Activated CD8-positive, alpha-beta memory T cell treated with anti-CD3 and anti-CD28 coated beads for 48 hours (primary cell): ENCODE results near the gene CTCF.
A peak's percentile ranks its signal among the peaks of the same experiment; 100 is the strongest.

Experiments used
- DNase-seq, 3 experiments: peaks; one replicate each; pipeline ENCODE4 v3.0.0-alpha.2; 2020; ENCODE audit warnings: low read depth in 2 of 3, low spot score in 2 of 3

CTCF gene

DNA sequence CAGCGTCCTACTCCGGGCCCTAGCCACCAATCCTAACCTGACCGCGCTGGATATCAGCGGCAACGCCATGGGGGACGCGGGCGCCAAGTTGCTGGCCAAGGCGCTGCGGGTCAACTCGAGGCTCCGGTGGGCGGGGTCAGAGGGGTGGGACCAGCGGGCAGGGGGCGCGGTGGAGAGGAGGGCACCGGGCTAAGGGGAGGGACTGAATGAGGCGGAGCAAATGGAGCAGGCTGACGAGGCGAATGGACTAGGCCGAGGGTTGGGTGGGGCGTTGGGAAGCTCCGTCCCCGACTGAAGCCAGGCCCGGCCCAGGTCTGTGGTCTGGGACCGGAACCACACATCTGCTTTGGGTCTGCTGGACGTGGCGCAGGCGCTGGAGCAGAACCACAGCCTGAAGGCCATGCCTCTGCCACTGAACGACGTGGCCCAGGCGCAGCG, 87.2 kb downstream of the CTCF start:
- no peak for DNase-seq

DNA sequence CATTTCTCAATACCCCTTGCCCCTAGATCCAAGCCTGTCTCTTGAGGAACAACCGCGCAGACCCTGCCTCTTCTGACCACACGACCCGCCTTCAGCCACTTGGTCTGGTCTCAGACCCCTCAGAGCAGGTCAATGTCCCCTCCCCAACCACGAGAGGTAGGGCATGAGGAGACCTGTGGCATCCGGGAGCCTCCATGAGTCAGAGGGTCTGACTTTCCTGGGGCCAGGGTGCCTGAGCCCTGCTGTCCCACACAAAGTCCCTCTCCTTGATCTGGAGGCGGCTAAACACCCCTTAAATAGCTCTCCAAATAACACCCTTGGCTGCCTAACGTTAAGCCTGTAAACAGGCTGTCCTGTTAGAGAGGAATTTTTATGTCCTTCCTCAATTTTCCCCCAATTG, 87.7 kb downstream of the CTCF start:
- no peak for DNase-seq

DNA sequence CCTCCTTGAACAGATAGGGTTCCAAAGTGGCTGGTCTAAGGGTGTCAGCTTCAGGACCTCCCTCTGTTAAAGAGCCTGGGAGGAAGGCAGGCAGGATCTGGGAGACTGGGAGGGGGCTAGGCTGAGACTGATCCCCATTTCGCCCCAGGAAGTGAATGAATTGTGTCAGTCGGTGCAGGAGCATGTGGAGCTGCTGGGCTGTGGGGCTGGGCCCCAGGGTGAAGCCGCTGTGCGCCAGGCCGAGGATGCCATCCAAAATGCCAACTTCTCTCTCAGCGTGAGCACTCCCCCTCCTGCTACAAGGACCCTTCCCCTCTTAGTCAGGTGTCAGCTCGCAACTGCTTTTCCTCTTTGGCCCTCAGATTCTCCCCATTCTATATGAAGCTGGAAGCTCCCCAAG, 88.7 kb downstream of the CTCF start:
- DNase-seq, result no peak

DNA sequence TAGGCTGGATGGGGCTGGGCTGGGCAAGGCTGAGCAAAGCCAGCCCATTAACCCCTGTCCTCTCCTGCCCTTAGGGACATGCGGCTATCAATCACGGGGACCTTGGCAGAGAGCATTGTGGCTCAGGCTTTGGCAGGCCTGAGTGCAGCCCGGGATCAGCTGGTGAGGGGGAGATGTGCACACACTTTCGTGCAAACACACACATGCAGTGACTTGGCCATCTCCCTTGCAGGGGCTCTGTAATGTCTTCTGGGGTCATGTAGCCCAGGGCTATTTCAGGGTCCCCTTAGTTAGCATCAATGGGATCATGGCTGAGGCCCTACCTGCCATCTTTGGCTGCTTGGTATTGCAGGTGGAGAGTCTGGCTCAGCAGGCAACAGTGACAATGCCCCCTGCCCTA, 89.5 kb downstream of the CTCF start:
- DNase-seq, result no peak

DNA sequence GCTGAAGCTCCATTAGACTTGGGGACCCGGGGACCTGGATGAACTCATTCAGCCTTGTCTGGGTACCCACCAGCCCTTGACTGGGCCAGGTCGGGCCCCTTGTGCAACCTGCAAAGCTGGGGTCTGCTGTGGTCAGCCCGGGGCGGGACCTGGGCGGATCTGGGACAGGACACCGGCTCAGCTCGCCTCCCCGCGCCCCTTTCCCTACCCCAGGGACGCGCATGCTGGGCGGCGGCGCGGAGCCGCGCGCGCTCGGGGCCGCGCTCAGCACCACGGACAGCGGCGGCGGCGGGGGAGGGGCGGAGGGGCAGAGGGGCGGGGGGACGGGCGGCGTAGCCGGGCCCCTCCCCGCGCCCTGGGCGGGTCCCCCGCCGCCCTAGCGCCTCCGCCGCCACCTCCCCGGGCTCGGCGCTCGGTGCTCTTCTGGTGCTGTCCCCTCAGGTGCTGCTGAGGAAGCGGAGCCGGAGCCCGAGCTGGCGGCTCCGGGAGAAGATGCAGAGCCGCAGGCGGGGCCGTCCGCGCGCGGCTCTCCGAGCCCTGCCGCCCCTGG, 90.3 kb downstream of the CTCF start:
- no peak for DNase-seq

DNA sequence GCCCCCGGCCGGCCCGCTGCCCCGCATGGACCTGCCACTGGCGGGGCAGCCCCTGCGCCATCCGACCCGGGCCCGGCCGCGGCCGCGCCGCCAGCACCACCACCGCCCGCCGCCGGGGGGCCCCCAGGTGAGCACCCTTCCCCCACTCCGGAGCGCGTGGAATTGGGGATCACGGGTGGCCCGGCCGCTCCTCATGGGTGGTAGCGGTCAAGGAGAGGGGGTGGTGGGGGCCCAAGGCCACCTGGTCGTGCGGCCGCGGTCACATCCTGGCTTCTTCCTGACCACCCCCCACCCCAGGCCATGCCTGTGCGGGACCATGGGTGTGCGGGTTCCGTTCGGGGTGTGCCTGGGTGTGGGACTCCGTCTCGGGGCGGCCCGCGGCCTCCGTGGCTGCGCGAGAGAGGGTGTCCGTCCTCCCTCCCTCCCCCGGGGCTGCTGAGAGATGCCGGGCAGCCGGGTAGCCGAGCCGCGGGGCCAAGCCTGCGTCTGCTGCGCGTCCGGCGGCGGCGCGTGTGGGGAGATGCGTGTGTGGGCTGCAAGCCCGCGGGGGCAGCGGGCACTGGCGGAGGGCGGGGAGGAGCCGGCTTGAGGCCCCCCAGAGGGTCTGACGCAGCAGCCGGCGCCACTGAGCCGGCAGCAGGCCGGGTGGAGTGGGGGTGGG, 90.9 kb downstream of the CTCF start:
- no peak for DNase-seq

DNA sequence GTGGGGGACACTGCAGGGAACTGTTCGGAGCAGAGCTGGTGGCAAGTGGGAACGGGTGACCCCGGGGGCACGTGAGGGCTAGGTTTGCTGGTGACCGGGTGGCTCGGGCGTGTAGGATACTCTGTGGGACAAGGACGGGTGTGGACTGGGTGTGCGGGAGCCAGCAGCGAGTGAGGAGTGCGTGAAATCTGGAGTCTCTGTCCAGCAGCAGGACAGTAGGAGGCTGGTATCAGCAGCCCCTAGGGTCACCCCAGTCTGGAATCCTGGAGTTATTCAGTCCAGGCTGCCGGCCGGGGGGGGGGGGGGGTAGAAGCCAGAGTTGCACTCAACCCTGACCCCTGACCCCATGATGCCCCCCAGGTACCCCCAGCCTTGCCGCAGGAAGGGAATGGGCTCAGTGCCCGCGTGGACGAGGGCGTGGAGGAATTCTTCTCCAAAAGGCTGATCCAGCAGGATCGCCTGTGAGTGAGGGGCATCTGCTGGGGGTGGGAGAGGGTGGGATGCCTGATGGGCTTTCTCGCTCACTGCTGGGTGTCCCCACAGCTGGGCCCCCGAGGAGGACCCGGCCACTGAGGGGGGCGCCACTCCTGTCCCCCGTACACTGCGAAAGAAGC, 91.6 kb downstream of the CTCF start:
- DNase-seq, result no peak

DNA sequence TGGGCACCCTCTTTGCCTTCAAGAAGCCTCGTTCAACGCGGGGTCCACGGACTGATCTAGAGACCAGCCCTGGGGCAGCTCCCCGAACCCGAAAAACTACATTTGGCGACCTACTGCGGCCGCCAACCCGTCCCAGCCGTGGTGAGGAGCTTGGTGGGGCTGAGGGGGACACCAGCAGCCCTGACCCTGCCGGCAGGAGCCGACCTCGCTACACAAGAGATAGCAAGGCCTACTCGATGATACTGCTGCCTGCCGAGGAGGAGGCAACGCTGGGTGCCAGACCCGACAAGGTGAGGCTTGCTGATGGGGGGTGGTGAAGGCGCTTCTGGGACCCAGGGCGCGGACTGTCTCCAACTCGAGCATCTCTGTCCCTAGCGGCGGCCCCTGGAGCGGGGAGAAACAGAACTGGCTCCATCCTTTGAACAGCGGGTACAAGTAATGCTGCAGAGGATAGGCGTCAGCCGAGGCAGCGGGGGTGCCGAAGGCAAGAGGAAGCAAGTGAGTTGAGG, 92.1 kb downstream of the CTCF start:
- DNase-seq, result no peak

DNA sequence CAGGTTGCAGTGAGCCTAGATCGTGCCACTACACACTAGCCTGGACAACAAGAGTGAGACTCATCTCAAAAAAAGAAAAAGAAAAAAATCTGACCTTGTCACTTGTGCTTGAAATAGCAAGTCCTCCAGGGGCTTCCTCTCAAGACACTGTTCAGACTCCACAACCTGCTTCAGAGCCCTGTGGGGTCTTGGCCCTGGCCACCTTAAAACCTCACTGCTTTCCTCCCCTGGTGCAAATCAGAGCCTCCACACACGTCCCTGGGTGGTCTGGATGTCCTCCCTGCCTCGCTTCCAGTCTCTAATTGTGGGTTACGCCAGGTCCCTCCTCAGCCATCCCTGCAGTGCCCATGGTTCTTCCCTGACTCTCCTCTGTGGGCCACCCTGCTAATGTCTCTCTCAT, 93.0 kb downstream of the CTCF start:
- no peak for DNase-seq

DNA sequence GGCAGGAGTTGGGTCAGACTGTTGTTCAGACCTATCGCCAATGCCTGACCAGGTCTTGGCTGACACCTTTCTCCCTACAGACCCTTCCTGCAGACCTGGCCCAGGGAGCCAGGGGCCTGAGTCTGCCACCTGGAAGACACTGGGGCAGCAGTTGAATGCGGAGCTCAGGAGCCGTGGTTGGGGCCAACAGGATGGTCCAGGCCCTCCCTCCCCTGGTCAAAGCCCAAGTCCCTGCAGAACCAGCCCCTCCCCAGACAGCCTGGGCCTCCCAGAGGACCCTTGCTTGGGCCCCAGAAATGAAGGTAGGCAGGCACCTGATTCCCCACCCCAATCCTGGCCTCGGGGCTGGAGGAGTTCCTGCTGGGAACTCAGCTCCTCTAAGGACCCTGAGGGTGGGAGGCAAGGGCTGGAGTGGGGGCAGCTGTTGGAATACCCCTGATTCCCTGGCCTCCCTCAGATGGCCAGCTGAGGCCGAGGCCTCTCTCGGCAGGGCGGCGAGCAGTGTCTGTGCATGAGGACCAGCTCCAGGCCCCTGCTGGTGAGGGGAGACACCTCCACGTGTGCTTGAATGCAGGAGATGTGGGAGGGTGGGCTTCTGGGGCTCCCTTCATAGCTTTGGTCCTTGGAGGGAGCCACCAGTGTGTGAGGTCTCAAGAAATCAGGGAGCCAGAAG, 94.2 kb downstream of the CTCF start:
- DNase-seq, result no peak

DNA sequence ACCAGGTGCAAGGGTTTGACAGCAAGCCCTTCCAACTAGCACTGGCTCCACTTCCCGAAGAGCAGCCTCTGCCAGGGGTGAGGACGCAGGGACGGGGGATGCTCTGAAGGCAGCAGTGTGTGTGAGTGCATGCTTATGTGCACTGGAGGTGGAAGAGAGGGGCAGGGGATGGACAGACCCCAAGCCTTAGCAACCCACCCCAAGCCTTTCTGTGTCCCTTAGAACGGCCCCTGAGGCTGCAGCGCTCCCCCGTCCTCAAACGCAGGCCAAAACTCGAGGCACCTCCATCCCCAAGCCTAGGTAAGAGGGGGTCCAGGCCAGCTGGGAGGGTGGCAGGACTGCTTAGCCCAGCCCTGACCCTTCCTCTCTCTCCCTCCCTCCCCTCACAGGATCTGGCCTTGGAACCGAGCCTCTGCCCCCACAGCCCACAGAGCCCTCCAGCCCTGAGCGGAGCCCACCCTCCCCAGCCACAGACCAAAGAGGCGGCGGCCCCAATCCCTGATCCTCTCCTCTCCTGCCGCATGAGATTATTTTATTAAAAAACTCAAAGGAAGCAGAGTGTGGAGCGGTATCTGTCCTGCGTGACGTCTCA, 94.8 kb downstream of the CTCF start:
- DNase-seq, result no peak

DNA sequence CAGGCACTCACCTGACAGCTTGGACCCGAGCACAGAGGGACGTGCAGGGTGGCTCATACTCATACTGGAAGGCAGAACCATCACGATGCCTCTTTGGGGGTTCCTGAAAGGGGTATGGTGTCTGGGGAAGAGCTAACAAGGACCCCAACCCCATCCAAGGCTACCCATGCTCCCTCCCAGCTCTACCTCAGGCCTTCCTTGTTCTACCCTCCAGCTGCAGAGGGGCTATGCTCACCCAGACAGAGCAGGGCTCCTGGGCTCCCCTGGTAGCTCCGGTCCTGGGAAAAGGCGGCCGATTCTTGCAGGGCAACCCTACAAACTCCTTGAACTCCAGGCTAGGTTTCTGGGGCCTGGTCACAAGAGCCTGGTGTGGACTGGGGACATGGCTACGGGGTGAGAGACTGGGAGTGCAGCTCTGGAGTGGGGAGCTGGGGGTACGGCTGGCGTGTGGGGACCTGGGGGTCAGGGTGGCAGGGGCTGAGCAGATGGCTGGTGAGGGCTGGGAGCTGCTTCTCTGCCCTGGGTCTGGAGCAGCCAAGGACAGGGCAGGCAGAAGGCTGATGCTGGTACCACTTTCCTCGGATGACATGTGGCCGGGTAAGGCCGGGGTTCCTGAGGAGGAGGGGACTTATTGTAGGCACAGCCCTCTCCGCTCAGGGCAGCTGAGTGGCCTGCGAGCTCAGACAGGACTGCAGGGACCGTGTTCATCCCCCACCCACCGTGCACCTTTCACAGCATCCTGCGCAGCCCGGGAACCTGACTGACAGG, 95.6 kb downstream of the CTCF start:
- no peak for DNase-seq

DNA sequence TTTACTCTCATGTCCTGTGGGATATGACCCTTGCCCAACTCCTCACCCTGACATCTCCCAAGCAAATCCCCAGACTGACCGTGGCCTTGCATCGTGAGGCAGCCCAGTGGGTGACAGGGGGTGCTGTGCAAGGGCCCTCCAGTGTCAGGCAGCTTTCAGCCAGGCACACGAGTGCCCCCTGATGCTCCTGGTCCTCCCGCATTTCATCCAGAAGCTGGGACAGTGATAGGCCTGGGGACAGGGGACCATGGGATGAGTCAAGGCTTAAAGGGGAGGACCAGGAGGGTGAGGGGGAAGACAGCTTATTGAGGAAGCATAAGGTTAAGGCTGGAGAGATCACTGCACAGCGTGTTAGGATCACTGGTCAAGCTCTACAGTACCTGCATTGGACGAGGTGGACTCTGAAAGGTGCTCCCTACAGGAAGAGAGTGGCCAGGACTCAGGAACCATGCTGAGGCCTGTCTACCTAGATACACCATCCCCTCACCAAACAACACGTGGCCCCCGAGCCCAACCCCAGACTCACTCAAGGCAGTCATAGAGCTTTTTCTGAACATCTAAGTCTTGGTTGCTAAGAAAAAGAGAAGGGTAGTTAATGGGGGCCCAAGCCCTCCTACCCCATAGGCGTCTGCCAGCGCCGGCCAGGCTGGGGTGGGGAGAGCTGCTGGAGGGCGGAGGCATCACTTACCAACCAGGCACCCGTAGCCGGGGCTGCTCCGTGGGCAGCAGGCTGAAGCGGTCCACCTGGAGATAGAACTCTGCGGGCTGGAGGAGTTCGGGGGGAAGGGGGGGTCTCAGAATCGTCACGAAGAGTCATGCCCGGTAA, 96.7 kb downstream of the CTCF start:
- no peak for DNase-seq

DNA sequence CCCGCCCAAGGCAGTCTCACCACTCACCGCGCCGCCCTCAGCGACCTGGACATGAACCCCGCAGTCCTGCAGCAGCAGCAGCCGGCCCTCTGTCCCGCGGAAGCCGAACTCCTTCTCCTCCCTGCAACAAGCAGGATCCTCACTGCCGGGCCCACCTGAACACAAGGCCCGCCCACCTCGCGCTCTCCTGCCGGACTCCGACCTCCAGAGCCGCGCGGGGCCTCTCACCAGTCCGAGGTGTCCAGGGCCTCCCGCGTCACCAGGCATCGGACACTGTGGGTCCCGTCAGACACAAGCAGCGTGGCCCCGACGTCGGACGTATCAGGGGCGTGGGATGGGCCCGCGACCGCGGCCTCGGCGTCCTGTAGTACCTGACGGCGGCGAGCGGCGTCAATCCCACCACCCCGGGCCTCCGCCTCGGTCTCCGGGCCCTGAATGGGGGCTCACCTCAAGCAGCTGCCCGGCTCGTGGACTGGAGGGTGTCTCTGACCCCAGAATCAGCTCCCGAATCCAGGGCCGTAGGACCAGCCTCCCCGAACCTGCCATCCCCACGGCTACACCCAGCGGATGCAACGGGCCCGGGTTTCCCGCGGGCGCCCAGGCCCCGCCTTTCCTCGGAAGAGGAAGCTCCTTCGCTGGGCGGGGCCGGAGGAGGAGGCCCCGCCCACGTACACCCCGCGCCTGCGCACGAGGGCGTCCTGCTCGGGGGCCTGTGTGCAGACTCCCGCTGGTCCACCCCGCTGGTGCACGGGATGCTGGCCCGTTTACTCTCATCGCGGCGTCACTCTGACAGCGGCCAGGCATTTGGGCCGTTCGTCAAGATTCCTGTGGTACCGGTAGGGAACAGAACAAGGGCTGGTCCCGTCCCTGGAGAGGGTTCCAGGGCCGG, 97.6 kb downstream of the CTCF start, which contains the start of gene ACD:
Gene ACD (minus strand): TSS at position 586 of the 889 bp plus-strand sequence. CDS start 40 bp downstream, at position 546.
- DNase-seq, result peak; percentile 87 to 96 (median 87)

DNA sequence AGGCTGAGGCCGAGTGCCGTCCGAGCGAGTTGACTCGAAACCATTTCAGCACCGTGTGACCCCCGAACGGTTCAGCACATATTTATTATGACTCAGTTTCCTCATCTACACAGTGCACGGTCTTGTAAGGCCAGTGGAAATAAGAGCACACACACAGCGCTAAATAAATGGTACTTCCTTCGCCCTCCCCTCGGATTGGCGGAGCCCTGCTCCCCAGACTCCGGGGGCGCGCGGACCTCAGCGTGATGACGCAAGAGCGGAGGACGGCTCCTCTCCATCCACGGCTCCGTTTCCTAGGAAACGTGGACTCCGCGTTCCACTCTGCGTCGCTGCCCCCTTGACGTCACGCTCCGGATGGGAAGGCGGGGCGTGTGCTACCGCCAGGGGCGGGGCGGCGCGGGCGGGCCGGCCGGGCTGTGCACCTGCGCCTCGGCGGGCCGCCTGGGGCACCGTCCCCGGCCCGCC, 98.3 kb downstream of the CTCF start, which contains the start of gene PARD6A:
Gene PARD6A (plus strand): TSS at position 397 of the 465 bp plus-strand sequence. CDS start 79 bp downstream, outside the sequence.
- DNase-seq, result peak; percentile 77 to 92 (median 89)

DNA sequence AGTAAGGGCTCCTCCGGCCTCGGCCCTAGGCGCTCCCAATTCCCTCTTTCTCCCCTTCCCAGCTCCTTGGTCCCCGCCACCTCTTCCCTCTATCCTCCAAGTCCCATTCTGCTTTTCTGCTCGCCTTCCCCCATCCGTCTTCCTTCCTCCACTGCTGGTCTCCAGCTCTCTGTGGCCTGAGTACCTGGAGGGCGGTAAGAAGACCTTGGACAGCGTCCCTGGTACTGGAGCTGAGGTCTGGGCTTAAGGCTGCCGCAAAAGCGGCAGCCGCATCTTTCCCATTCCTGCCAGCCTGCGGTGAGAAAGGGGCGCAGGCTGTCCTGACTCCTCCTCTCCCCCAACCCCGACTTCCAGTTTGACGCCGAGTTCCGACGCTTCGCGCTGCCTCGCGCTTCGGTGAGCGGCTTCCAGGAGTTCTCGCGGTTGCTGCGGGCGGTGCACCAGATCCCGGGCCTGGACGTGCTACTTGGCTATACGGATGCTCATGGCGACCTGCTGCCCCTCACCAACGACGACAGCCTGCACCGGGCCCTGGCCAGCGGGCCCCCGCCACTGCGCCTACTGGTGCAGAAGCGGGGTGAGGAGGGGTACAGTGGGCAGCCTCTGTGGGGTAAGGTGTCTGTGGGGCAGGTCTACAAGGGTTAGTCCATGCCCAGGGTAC, 98.9 kb downstream of the CTCF start:
- no peak for DNase-seq

DNA sequence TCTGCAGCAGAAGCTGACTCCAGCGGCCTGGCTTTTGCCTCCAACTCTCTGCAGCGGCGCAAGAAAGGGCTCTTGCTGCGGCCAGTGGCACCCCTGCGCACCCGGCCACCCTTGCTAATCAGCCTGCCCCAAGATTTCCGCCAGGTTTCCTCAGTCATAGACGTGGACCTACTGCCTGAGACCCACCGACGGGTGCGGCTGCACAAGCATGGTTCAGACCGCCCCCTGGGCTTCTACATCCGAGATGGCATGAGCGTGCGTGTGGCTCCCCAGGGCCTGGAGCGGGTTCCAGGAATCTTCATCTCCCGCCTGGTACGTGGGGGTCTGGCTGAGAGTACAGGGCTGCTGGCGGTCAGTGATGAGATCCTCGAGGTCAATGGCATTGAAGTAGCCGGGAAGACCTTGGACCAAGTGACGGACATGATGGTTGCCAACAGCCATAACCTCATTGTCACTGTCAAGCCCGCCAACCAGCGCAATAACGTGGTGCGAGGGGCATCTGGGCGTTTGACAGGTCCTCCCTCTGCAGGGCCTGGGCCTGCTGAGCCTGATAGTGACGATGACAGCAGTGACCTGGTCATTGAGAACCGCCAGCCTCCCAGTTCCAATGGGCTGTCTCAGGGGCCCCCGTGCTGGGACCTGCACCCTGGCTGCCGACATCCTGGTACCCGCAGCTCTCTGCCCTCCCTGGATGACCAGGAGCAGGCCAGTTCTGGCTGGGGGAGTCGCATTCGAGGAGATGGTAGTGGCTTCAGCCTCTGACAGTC, 99.7 kb downstream of the CTCF start:
- DNase-seq, result no peak
